Smooth muscle cell (in vitro differentiated cells): ENCODE measurements around the gene PTTG1. TPM values are rescaled to one million over a fixed set of nuclear protein-coding genes. Genes with fewer than 3 reads are reported as not detected.

Experiments used
- DNase-seq: peaks from one replicate; lab custom pipeline; 2025; ENCODE audit not compliant: unreplicated experiment; lab: John Stamatoyannopoulos, UW
- H2AFZ ChIP-seq: fragments of 200-600 bp; sonication (generic); 2 replicates; pipeline ENCODE4 v1.6.0; 2016; ENCODE audit warnings: antibody characterized with exemption, low read depth, mild to moderate bottlenecking
- H3F3A ChIP-seq: fragments of 200-600 bp; sonication (generic); 2 replicates; pipeline ENCODE4 v1.6.0; 2017; ENCODE audit warnings: antibody characterized with exemption, low read depth
- H3K27ac ChIP-seq: fragments of 200-600 bp; sonication (generic); 2 replicates; pipeline ENCODE4 v1.5.1; 2016; ENCODE audit warnings: low read depth, mild to moderate bottlenecking
- H3K27me3 ChIP-seq: fragments of 200-600 bp; sonication (generic); 2 replicates; pipeline ENCODE4 v1.6.1; 2016; ENCODE audit warnings: low read depth, mild to moderate bottlenecking
- H3K36me3 ChIP-seq: fragments of 200-600 bp; sonication (generic); 2 replicates; pipeline ENCODE4 v1.5.1; 2016; ENCODE audit warnings: low read depth
- H3K4me1 ChIP-seq: fragments of 200-600 bp; sonication (generic); 2 replicates; pipeline ENCODE4 v1.5.1; 2016; ENCODE audit warnings: low read depth
- H3K4me2 ChIP-seq: fragments of 200-600 bp; sonication (generic); 2 replicates; pipeline ENCODE4 v1.6.0; 2016; ENCODE audit warnings: mild to moderate bottlenecking
- H3K4me3 ChIP-seq: fragments of 200-600 bp; sonication (generic); 2 replicates; pipeline ENCODE4 v1.5.1; 2016; ENCODE audit warnings: mild to moderate bottlenecking
- H3K79me2 ChIP-seq: fragments of 200-600 bp; sonication (generic); 2 replicates; pipeline ENCODE4 v1.6.0; 2016; ENCODE audit warnings: low read depth, mild to moderate bottlenecking
- H3K9ac ChIP-seq: fragments of 200-600 bp; sonication (generic); 2 replicates; pipeline ENCODE4 v1.6.0; 2016; ENCODE audit warnings: low read depth
- H3K9me3 ChIP-seq: fragments of 200-600 bp; sonication (generic); replicated peaks from 2 replicates; pipeline ENCODE4 v1.5.1; 2016; ENCODE audit warnings: low read depth
- H4K20me1 ChIP-seq: fragments of 200-600 bp; sonication (generic); 2 replicates; pipeline ENCODE4 v1.6.0; 2016; ENCODE audit warnings: low read depth
- CTCF ChIP-seq: fragments of 200-600 bp; sonication (generic); IDR thresholded peaks from 2 replicates; pipeline ENCODE4 v1.5.1; 2017; ENCODE audit warnings: borderline replicate concordance, mild to moderate bottlenecking, antibody characterized with exemption; ENCODE audit not compliant: insufficient read depth, poor library complexity, severe bottlenecking
- WGBS: methylation state at CpG from one replicate; pipeline ENCODE4 v1.1.7; 2016; ENCODE audit warnings: low lambda C conversion rate; 5-methylcytosine and 5-hydroxymethylcytosine counted together
- polyA plus RNA-seq: library from polyadenylated mRNA; unstranded; fragments of >200 nt; fragmentation: Nextera tagmentation; extraction: Ambion mirVana; gene quantifications from 2 replicates; pipeline ENCODE4 v1.2.1, GENCODE V29; 2016
- total RNA-seq: library from RNA; depleted of rRNA; stranded (reverse); fragments of >200 nt; gene quantifications from 2 replicates; pipeline ENCODE4 v1.2.3, GENCODE V29; 2014

The PTTG1 gene
- total and polyA plus RNA-seq, 2 experiments from 2014 or later: 92.3 to 98.7 TPM

GRCh38 chr5:160445132-160445531 lies 23.5 kb downstream of the PTTG1 start:
- H2AFZ ChIP-seq: no peak overlapping the region
- no peak overlapping the region for H3K27ac ChIP-seq
- no peaks in the 10 kb centered on the region for H3K4me1 ChIP-seq
- H3F3A ChIP-seq: no peaks in the 10 kb centered on the region
- no peaks in the 10 kb centered on the region for H3K79me2 ChIP-seq
- no peaks in the 10 kb centered on the region for H3K27me3 ChIP-seq
- H4K20me1 ChIP-seq: no peaks in the 10 kb centered on the region
- DNase-seq: no peak
- H3K4me2 ChIP-seq: no peak overlapping the region
- no peaks in the 10 kb centered on the region for H3K36me3 ChIP-seq
- TF ChIP-seq CTCF: no peak
- WGBS: 90% methylated on average over 1 of the region's 1 CpG
- no peak overlapping the region for H3K4me3 ChIP-seq
- H3K9ac ChIP-seq: no peak overlapping the region
- no peaks in the 10 kb centered on the region for H3K9me3 ChIP-seq

GRCh38 chr5:160445751-160446150 lies 24.1 kb downstream of the PTTG1 start:
- no peak overlapping the region for H3K4me3 ChIP-seq
- H3K4me1 ChIP-seq: no peaks in the 10 kb centered on the region
- H3K9me3 ChIP-seq: no peaks in the 10 kb centered on the region
- no peaks in the 10 kb centered on the region for H3K27me3 ChIP-seq
- H3K4me2 ChIP-seq: no peak overlapping the region
- H3F3A ChIP-seq: no peaks in the 10 kb centered on the region
- H3K27ac ChIP-seq: no peak overlapping the region
- H4K20me1 ChIP-seq: no peaks in the 10 kb centered on the region
- no peak for TF ChIP-seq CTCF
- H2AFZ ChIP-seq: no peak overlapping the region
- no peaks in the 10 kb centered on the region for H3K79me2 ChIP-seq
- DNase-seq: no peak
- H3K9ac ChIP-seq: no peak overlapping the region
- no peaks in the 10 kb centered on the region for H3K36me3 ChIP-seq

DNA sequence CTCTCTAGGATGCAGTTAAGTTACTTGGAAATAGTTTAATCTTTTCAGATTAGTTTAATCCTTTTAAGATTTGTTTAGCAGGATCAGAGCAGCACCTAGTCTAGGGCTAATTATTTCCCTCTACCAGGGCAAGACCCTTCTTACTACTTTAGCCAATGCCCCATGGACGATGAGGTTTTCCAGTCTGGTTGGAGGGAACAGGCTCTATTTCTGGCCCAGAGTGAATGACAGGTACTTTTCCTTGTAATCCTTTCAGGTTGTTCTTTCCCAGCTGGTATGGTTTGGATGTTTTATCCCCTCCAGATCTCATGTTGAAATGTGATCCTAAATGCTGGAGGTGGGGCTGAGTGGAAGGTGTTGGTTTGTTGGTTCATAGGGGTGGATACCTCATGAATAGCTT lies 27.2 kb downstream of the PTTG1 start:
- H4K20me1 ChIP-seq: no peaks in the 10 kb centered on the region
- H3F3A ChIP-seq: no peaks in the 10 kb centered on the region
- no peak for TF ChIP-seq CTCF
- H3K79me2 ChIP-seq: no peaks in the 10 kb centered on the region
- no peak overlapping the region for H3K4me2 ChIP-seq
- 93% methylated on average over 1 of the region's 1 CpG for WGBS
- H3K27ac ChIP-seq: no peak overlapping the region
- no peak overlapping the region for H2AFZ ChIP-seq
- no peaks in the 10 kb centered on the region for H3K27me3 ChIP-seq
- no peak overlapping the region for H3K9ac ChIP-seq
- no peaks in the 10 kb centered on the region for H3K36me3 ChIP-seq
- no peak overlapping the region for H3K4me3 ChIP-seq
- H3K9me3 ChIP-seq: no peaks in the 10 kb centered on the region
- no peak for DNase-seq
- H3K4me1 ChIP-seq: no peaks in the 10 kb centered on the region

DNA sequence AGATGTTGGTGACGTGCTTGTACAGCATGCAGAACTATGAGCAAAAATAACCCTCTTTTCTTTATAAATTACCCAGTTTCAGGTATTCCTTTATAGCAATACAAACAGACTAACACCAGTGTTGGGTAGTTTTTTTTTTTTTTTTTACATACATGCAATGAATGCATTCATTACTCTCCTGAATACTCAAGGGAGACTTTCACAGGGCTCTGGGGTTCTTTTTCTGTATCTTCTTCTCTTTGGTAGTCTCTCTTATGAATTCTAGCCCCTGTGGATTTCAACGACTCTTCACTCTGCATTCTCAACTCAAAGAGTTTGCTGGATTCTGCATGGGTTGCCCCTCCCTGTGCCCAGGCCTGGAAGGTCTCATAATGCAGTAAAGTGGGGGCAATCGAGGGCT lies 27.8 kb downstream of the PTTG1 start:
- no peaks in the 10 kb centered on the region for H4K20me1 ChIP-seq
- H3F3A ChIP-seq: no peaks in the 10 kb centered on the region
- H3K4me1 ChIP-seq: no peaks in the 10 kb centered on the region
- H3K27ac ChIP-seq: no peak overlapping the region
- no peak overlapping the region for H2AFZ ChIP-seq
- H3K27me3 ChIP-seq: no peaks in the 10 kb centered on the region
- no peaks in the 10 kb centered on the region for H3K79me2 ChIP-seq
- DNase-seq: no peak
- H3K4me3 ChIP-seq: no peak overlapping the region
- no peaks in the 10 kb centered on the region for H3K9me3 ChIP-seq
- no peak for TF ChIP-seq CTCF
- H3K9ac ChIP-seq: no peak overlapping the region
- 96% methylated on average over 3 of the region's 3 CpGs for WGBS
- H3K36me3 ChIP-seq: no peaks in the 10 kb centered on the region
- no peak overlapping the region for H3K4me2 ChIP-seq
